Mesenchymal stem cell (in vitro differentiated cells and primary cell): ENCODE results near the gene RNF220.

Source experiments
- DNase-seq: peaks from one replicate; pipeline ENCODE4 v3.0.0-alpha.2; 2013
- H2AFZ ChIP-seq: one replicate; pipeline ENCODE4 v1.6.1; 2013; ENCODE audit warnings: low read depth, mild to moderate bottlenecking, control low read depth, inconsistent platforms, low read length, moderate library complexity
- H2AK5ac ChIP-seq: 2 replicates; pipeline ENCODE4 v1.6.1; 2013; ENCODE audit warnings: low read length, moderate library complexity, mild to moderate bottlenecking, inconsistent platforms; ENCODE audit not compliant: severe bottlenecking
- H2BK120ac ChIP-seq: one replicate; pipeline ENCODE4 v1.6.1; 2013; ENCODE audit warnings: low read depth, mild to moderate bottlenecking, inconsistent platforms, low read length, moderate library complexity
- H2BK12ac ChIP-seq, 2 experiments: one replicate each; pipeline ENCODE4 v1.6.1; 2013; ENCODE audit warnings: inconsistent platforms in 2 of 2, low read length in 2 of 2, mild to moderate bottlenecking in 2 of 2, moderate library complexity in 2 of 2, control low read depth in 1 of 2
- H2BK15ac ChIP-seq: one replicate; pipeline ENCODE4 v1.6.1; 2013; ENCODE audit warnings: mild to moderate bottlenecking, low read depth, inconsistent platforms; ENCODE audit not compliant: poor library complexity, severe bottlenecking
- H2BK5ac ChIP-seq: 2 replicates; pipeline ENCODE4 v1.6.1; 2013; ENCODE audit warnings: low read depth, mild to moderate bottlenecking, low read length, control low read depth, inconsistent platforms; ENCODE audit not compliant: poor library complexity, severe bottlenecking
- H3K14ac ChIP-seq, 2 experiments: one replicate each; pipeline ENCODE4 v1.6.1; 2013; ENCODE audit warnings: inconsistent platforms in 2 of 2, low read length in 2 of 2, control low read depth in 1 of 2, mild to moderate bottlenecking in 1 of 2, moderate library complexity in 1 of 2
- H3K18ac ChIP-seq, 2 experiments: one replicate each; pipeline ENCODE4 v1.6.1; 2013; ENCODE audit warnings: inconsistent platforms in 2 of 2, low read length in 2 of 2, control low read depth in 1 of 2, low read depth in 1 of 2, mild to moderate bottlenecking in 1 of 2
- H3K23ac ChIP-seq, 2 experiments: one replicate each; pipeline ENCODE4 v1.6.1; 2013; ENCODE audit warnings: inconsistent platforms in 2 of 2, low read length in 2 of 2, mild to moderate bottlenecking in 2 of 2, moderate library complexity in 2 of 2, control low read depth in 1 of 2
- H3K27ac ChIP-seq: 2 replicates; pipeline ENCODE4 v1.5.1; 2013; ENCODE audit warnings: mild to moderate bottlenecking, moderate library complexity, low read length, control low read depth, inconsistent platforms; ENCODE audit not compliant: poor library complexity, severe bottlenecking
- H3K27me3 ChIP-seq, 2 experiments: 2 replicates each; pipeline versions ENCODE4 v1.6.1 to v1.7.0; 2013; ENCODE audit warnings: low read length in 2 of 2, mild to moderate bottlenecking in 2 of 2, moderate library complexity in 2 of 2, control low read depth in 1 of 2, inconsistent platforms in 1 of 2; ENCODE audit not compliant: control insufficient read depth in 1 of 2, insufficient read depth in 1 of 2
- H3K36me3 ChIP-seq, 2 experiments: 2 replicates each; pipeline versions ENCODE4 v1.6.1 to v1.7.0; 2013; ENCODE audit warnings: low read length in 2 of 2, control low read depth in 1 of 2, inconsistent platforms in 1 of 2, low read depth in 1 of 2, mild to moderate bottlenecking in 1 of 2; ENCODE audit not compliant: insufficient read depth in 2 of 2, control insufficient read depth in 1 of 2
- H3K4ac ChIP-seq, 2 experiments: one replicate each; pipeline ENCODE4 v1.6.1; 2013; ENCODE audit warnings: inconsistent platforms in 2 of 2, low read length in 2 of 2, mild to moderate bottlenecking in 2 of 2, moderate library complexity in 2 of 2, control low read depth in 1 of 2, low read depth in 1 of 2
- H3K4me1 ChIP-seq: 2 replicates; pipeline ENCODE4 v1.6.1; 2013; ENCODE audit warnings: low read depth, low read length, control low read depth; ENCODE audit not compliant: control insufficient read depth, insufficient read depth
- H3K4me2 ChIP-seq: 2 replicates; pipeline ENCODE4 v1.6.1; 2013; ENCODE audit warnings: low read length, mild to moderate bottlenecking, inconsistent platforms; ENCODE audit not compliant: poor library complexity, severe bottlenecking
- H3K4me3 ChIP-seq, 2 experiments: 2 replicates each; pipeline versions ENCODE4 v1.5.1 to v1.7.0; 2013; ENCODE audit warnings: low read length in 2 of 2, mild to moderate bottlenecking in 2 of 2, control low read depth in 1 of 2, low read depth in 1 of 2; ENCODE audit not compliant: insufficient read depth in 1 of 2
- H3K79me1 ChIP-seq: replicated peaks from 2 replicates; pipeline ENCODE4 v1.6.1; 2013; ENCODE audit warnings: mild to moderate bottlenecking, control low read depth, low read length, inconsistent platforms; ENCODE audit not compliant: poor library complexity, severe bottlenecking
- H3K9ac ChIP-seq: 2 replicates; pipeline ENCODE4 v1.7.0; 2013; ENCODE audit warnings: mild to moderate bottlenecking, low read length, moderate library complexity
- H3K9me3 ChIP-seq: 2 replicates; pipeline ENCODE4 v1.7.0; 2013; ENCODE audit warnings: mild to moderate bottlenecking, low read length; ENCODE audit not compliant: control insufficient read depth
- H4K8ac ChIP-seq: one replicate; pipeline ENCODE4 v1.6.1; 2013; ENCODE audit warnings: inconsistent platforms, mild to moderate bottlenecking, low read length, moderate library complexity
- H4K91ac ChIP-seq: one replicate; pipeline ENCODE4 v1.6.1; 2013; ENCODE audit warnings: mild to moderate bottlenecking, low read length, inconsistent platforms
- WGBS: methylation state at CpG from one replicate; pipeline ENCODE4 v1.1.7; 2013; ENCODE audit warnings: mixed read lengths; 5-methylcytosine and 5-hydroxymethylcytosine counted together

The RNF220 gene

GRCh38 chr1:44625348-44625747 lies 220.3 kb downstream of the RNF220 start:
- no peak for DNase-seq
- H3K9me3 ChIP-seq, result no peaks in the 10 kb centered on the region
- H3K23ac ChIP-seq, result no peak overlapping the region
- no peak overlapping the region for H3K4me3 ChIP-seq
- H3K4ac ChIP-seq, result no peak overlapping the region
- H4K8ac ChIP-seq, result no peak overlapping the region
- no peak overlapping the region for H3K27ac ChIP-seq
- WGBS, result 89% methylated on average over 7 of the region's 7 CpGs
- peaks cover 0 to 3% of the 10 kb centered on the region in 2 experiments for H3K27me3 ChIP-seq
- no peak overlapping the region for H2BK120ac ChIP-seq
- H3K14ac ChIP-seq, result no peak overlapping the region
- H3K18ac ChIP-seq, result no peak overlapping the region
- H3K36me3 ChIP-seq, result no peaks in the 10 kb centered on the region
- H3K4me2 ChIP-seq, result no peak overlapping the region
- no peak overlapping the region for H2AK5ac ChIP-seq
- H2AFZ ChIP-seq, result no peak overlapping the region
- no peak overlapping the region for H2BK12ac ChIP-seq
- H3K79me1 ChIP-seq, result no peaks in the 10 kb centered on the region
- peak overlapping the region; percentile 45 for H4K91ac ChIP-seq
- no peak overlapping the region for H2BK5ac ChIP-seq
- H2BK15ac ChIP-seq, result no peak overlapping the region
- H3K4me1 ChIP-seq, result no peaks in the 10 kb centered on the region
- no peak overlapping the region for H3K9ac ChIP-seq

GRCh38 chr1:44628962-44629756 lies 224.1 kb downstream of the RNF220 start:
- Histone ChIP-seq H3K27ac (no peak overlapping the region), H3K4me2 (no peak overlapping the region), H2AFZ (no peak overlapping the region), H2AK5ac (no peak overlapping the region), H3K14ac (no peak overlapping the region), H2BK12ac (no peak overlapping the region), H4K8ac (no peak overlapping the region), H4K91ac (no peak overlapping the region), H3K9me3 (no peaks in the 10 kb centered on the region), H3K9ac (peak overlapping the region; percentile 70), H2BK15ac (no peak overlapping the region), H3K23ac (no peak overlapping the region), H3K18ac (no peak overlapping the region), H3K36me3 (peaks cover 3 to 12% of the 10 kb centered on the region in 2 experiments), H3K79me1 (peaks cover 12% of the 10 kb centered on the region), H2BK5ac (no peak overlapping the region), H3K4me1 (peaks cover 3% of the 10 kb centered on the region), H3K4ac (no peak overlapping the region), H3K4me3 (peak overlapping the region in 1 of 2 experiments; percentile 26), H3K27me3 (no peaks in the 10 kb centered on the region), H2BK120ac (no peak overlapping the region)
- DNase-seq, result peak; percentile 61
- 94% methylated on average over 4 of the region's 5 CpGs for WGBS

GRCh38 chr1:44630116-44630515 lies 225.1 kb downstream of the RNF220 start:
- Histone ChIP-seq H2BK120ac (no peak overlapping the region), H4K8ac (no peak overlapping the region), H3K18ac (no peak overlapping the region), H3K4me2 (no peak overlapping the region), H2BK12ac (no peak overlapping the region), H2BK15ac (no peak overlapping the region), H4K91ac (no peak overlapping the region), H2AFZ (no peak overlapping the region), H3K9me3 (no peaks in the 10 kb centered on the region), H3K4ac (no peak overlapping the region), H3K23ac (no peak overlapping the region), H2AK5ac (no peak overlapping the region), H3K9ac (peak overlapping the region; percentile 70), H3K27me3 (no peaks in the 10 kb centered on the region), H3K79me1 (peaks cover 20% of the 10 kb centered on the region), H3K36me3 (peaks cover 9 to 22% of the 10 kb centered on the region in 2 experiments), H3K4me1 (peaks cover 3% of the 10 kb centered on the region), H3K27ac (no peak overlapping the region), H2BK5ac (no peak overlapping the region), H3K4me3 (no peak overlapping the region), H3K14ac (no peak overlapping the region)
- peak; percentile 46 for DNase-seq
- 93% methylated on average over 1 of the region's 2 CpGs for WGBS

- H4K8ac ChIP-seq, result peak overlapping the region; percentile 100
- H2BK12ac ChIP-seq, result no peak overlapping the region
- no peak for DNase-seq
- H3K9ac ChIP-seq, result peak overlapping the region; percentile 91
- H2AK5ac ChIP-seq, result peak overlapping the region; percentile 8
- no peak overlapping the region for H2BK5ac ChIP-seq
- H2BK15ac ChIP-seq, result no peak overlapping the region
- H3K4me3 ChIP-seq, result peak overlapping the region; percentile 70 to 75
- peak overlapping the region; percentile 59 for H2AFZ ChIP-seq
- peak overlapping the region; percentile 75 to 86 for H3K4ac ChIP-seq
- H3K9me3 ChIP-seq, result no peaks in the 10 kb centered on the region
- peaks cover 3% of the 10 kb centered on the region for H3K4me1 ChIP-seq
- H3K14ac ChIP-seq, result peak overlapping the region in 1 of 2 experiments; percentile 68
- H3K18ac ChIP-seq, result peak overlapping the region; percentile 91 to 94
- peak overlapping the region in 1 of 2 experiments; percentile 90 for H3K23ac ChIP-seq
- H3K27ac ChIP-seq, result peak overlapping the region; percentile 56
- H3K36me3 ChIP-seq, result peaks cover 21 to 34% of the 10 kb centered on the region in 2 experiments
- H3K27me3 ChIP-seq, result no peaks in the 10 kb centered on the region
- H4K91ac ChIP-seq, result peak overlapping the region; percentile 85
- H3K79me1 ChIP-seq, result peaks cover 32% of the 10 kb centered on the region
- peak overlapping the region; percentile 44 for H3K4me2 ChIP-seq
- 34% methylated on average over 8 of the region's 8 CpGs for WGBS
- H2BK120ac ChIP-seq, result peak overlapping the region; percentile 80
These were observed 226.2 kb downstream of the RNF220 start for GRCh38 chr1:44631333-44631646.
